Esophagus (tissue), 2 donors: ENCODE measurements around the gene TFDP2. TPM values are rescaled to one million over a fixed set of nuclear protein-coding genes. Genes with fewer than 3 reads are reported as not detected.
A peak's percentile ranks its signal among the peaks of the same experiment; 100 is the strongest.

Experiments used
- H3K27ac ChIP-seq, 2 donors: one replicate each; pipeline ENCODE4 v1.5.1; 2013; ENCODE audit warnings: low read depth in 2 of 2, mild to moderate bottlenecking in 2 of 2, inconsistent platforms in 1 of 2, low read length in 1 of 2, moderate library complexity in 1 of 2
- H3K27me3 ChIP-seq, 2 donors: one replicate each; pipeline ENCODE4 v1.6.1; 2013; ENCODE audit warnings: low read length in 2 of 2, control low read depth in 1 of 2, mild to moderate bottlenecking in 1 of 2; ENCODE audit not compliant: insufficient read depth in 2 of 2, control insufficient read depth in 1 of 2
- H3K36me3 ChIP-seq, 2 donors: one replicate each; pipeline ENCODE4 v1.6.1; 2013; ENCODE audit warnings: low read length in 1 of 2; ENCODE audit not compliant: control insufficient read depth in 2 of 2, insufficient read depth in 2 of 2
- H3K4me1 ChIP-seq, 2 donors: one replicate each; pipeline ENCODE4 v1.6.1; 2013; ENCODE audit warnings: low read length in 1 of 2; ENCODE audit not compliant: control insufficient read depth in 2 of 2, insufficient read depth in 2 of 2
- H3K4me3 ChIP-seq, 2 donors: one replicate each; pipeline ENCODE4 v1.5.1; 2013; ENCODE audit warnings: low read length in 2 of 2, mild to moderate bottlenecking in 2 of 2, low read depth in 1 of 2, moderate library complexity in 1 of 2
- H3K9me3 ChIP-seq, 2 donors: one replicate each; pipeline ENCODE4 v1.6.1; 2013; ENCODE audit warnings: mild to moderate bottlenecking in 2 of 2, low read depth in 1 of 2, low read length in 1 of 2, moderate library complexity in 1 of 2; ENCODE audit not compliant: control insufficient read depth in 2 of 2, insufficient read depth in 1 of 2
- WGBS, 2 donors: extraction: QIAGEN DNeasy Blood & Tissue Kit; methylation state at CpG; one replicate each; pipeline ENCODE4 v1.1.7; 2013; 5-methylcytosine and 5-hydroxymethylcytosine counted together
- polyA plus RNA-seq, 2 donors: library from polyadenylated mRNA; stranded (reverse); fragments of 200-250 nt; gene quantifications; one replicate each; pipeline ENCODE4 v1.2.3, GENCODE V29; 2013
- donor health status: healthy with polysubstance abuse.
- donor health status: Bipolar disorder and iron deficiency.

Gene TFDP2
- polyA plus RNA-seq, 2 donors: 6.2 to 10.8 TPM

- H3K4me1 ChIP-seq: peaks cover 0 to 3% of the 10 kb centered on the region in 2 donors
- no peak overlapping the region for H3K27ac ChIP-seq
- no peaks in the 10 kb centered on the region for H3K9me3 ChIP-seq
- H3K36me3 ChIP-seq: no peaks in the 10 kb centered on the region
- H3K27me3 ChIP-seq: no peaks in the 10 kb centered on the region
- H3K4me3 ChIP-seq: no peak overlapping the region
- 54 to 70% methylated on average over 8 of the region's 8 CpGs for WGBS, 2 donors
Measured at GRCh38 chr3:141941093-141941492, 208.3 kb downstream of the TFDP2 start.

- H3K36me3 ChIP-seq: no peaks in the 10 kb centered on the region
- H3K27me3 ChIP-seq: no peaks in the 10 kb centered on the region
- no peak overlapping the region for H3K4me3 ChIP-seq
- 31 to 38% methylated on average over 12 of the region's 12 CpGs for WGBS, 2 donors
- H3K4me1 ChIP-seq: peaks cover 0 to 3% of the 10 kb centered on the region in 2 donors
- H3K9me3 ChIP-seq: no peaks in the 10 kb centered on the region
- peak overlapping the region; percentile 58 to 65 for H3K27ac ChIP-seq
Measured at GRCh38 chr3:141940194-141940776, 209.1 kb downstream of the TFDP2 start.

DNA sequence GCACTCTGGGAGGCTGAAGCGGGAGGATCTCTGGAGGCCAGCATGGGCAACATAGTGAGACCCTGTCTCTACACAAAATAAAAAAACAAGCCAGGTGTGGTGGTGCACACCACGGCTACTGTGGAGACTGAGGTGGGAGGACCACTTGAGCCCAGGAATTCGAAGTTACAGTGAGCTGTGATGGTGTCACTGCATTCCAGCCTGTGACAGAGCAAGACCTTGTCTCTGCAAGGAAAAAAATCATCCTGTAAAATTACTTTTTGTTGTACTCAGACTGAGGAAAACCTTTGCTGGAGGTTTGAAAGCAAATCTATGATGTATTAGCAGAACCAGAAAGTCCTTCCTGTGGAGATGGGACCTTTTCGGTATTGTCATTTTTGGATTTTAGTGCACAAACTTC, 209.6 kb downstream of the TFDP2 start:
- peak overlapping the region; percentile 58 to 81 for H3K27ac ChIP-seq

GRCh38 chr3:141938011-141938500, 211.3 kb downstream of the TFDP2 start:
- peak overlapping the region in 1 of 2 donors; percentile 16 for H3K4me3 ChIP-seq
- no peaks in the 10 kb centered on the region for H3K36me3 ChIP-seq
- peaks cover 0 to 3% of the 10 kb centered on the region in 2 donors for H3K4me1 ChIP-seq
- WGBS, 2 donors: 63 to 65% methylated on average over 20 of the region's 20 CpGs
- H3K9me3 ChIP-seq: no peaks in the 10 kb centered on the region
- H3K27me3 ChIP-seq: no peaks in the 10 kb centered on the region
- peak overlapping the region; percentile 76 to 90 for H3K27ac ChIP-seq

More for the DNA sequence above, 209.6 kb downstream of the TFDP2 start:
- Histone ChIP-seq H3K36me3 (no peaks in the 10 kb centered on the region), H3K27me3 (no peaks in the 10 kb centered on the region), H3K4me1 (peaks cover 0 to 3% of the 10 kb centered on the region in 2 donors), H3K9me3 (no peaks in the 10 kb centered on the region), H3K4me3 (no peak overlapping the region)
- 67 to 71% methylated on average over 4 of the region's 4 CpGs for WGBS, 2 donors

- no peaks in the 10 kb centered on the region for H3K4me1 ChIP-seq
Measured at GRCh38 chr3:141934354-141934753, 215.0 kb downstream of the TFDP2 start.

GRCh38 chr3:141933421-141934300, 215.7 kb downstream of the TFDP2 start:
- H3K36me3 ChIP-seq: peaks cover 0 to 3% of the 10 kb centered on the region in 2 donors
- no peaks in the 10 kb centered on the region for H3K27me3 ChIP-seq
- no peak overlapping the region for H3K27ac ChIP-seq
- WGBS, 2 donors: 69 to 73% methylated on average over 16 of the region's 16 CpGs
- H3K9me3 ChIP-seq: no peaks in the 10 kb centered on the region
- H3K4me3 ChIP-seq: no peak overlapping the region
- H3K4me1 ChIP-seq: no peaks in the 10 kb centered on the region

More at GRCh38 chr3:141934354-141934753, 215.0 kb downstream of the TFDP2 start:
- no peak overlapping the region for H3K4me3 ChIP-seq
- 75 to 82% methylated on average over 4 of the region's 4 CpGs for WGBS, 2 donors
- no peaks in the 10 kb centered on the region for H3K27me3 ChIP-seq
- H3K9me3 ChIP-seq: no peaks in the 10 kb centered on the region
- H3K36me3 ChIP-seq: no peaks in the 10 kb centered on the region
- no peak overlapping the region for H3K27ac ChIP-seq

GRCh38 chr3:141930801-141931200, 218.5 kb downstream of the TFDP2 start:
- Histone ChIP-seq H3K27ac (no peak overlapping the region), H3K27me3 (no peaks in the 10 kb centered on the region), H3K4me3 (no peak overlapping the region), H3K36me3 (peaks cover under 1 to 10% of the 10 kb centered on the region in 2 donors), H3K4me1 (no peaks in the 10 kb centered on the region), H3K9me3 (no peaks in the 10 kb centered on the region)
- WGBS, 2 donors: 85 to 96% methylated on average over 4 of the region's 4 CpGs

- Histone ChIP-seq H3K9me3 (no peaks in the 10 kb centered on the region), H3K27me3 (no peaks in the 10 kb centered on the region), H3K27ac (no peak overlapping the region), H3K36me3 (peaks cover 2 to 10% of the 10 kb centered on the region in 2 donors), H3K4me3 (no peak overlapping the region), H3K4me1 (no peaks in the 10 kb centered on the region)
- 86 to 91% methylated on average over 7 of the region's 7 CpGs for WGBS, 2 donors
Measured at GRCh38 chr3:141929341-141929995, 219.9 kb downstream of the TFDP2 start.

DNA sequence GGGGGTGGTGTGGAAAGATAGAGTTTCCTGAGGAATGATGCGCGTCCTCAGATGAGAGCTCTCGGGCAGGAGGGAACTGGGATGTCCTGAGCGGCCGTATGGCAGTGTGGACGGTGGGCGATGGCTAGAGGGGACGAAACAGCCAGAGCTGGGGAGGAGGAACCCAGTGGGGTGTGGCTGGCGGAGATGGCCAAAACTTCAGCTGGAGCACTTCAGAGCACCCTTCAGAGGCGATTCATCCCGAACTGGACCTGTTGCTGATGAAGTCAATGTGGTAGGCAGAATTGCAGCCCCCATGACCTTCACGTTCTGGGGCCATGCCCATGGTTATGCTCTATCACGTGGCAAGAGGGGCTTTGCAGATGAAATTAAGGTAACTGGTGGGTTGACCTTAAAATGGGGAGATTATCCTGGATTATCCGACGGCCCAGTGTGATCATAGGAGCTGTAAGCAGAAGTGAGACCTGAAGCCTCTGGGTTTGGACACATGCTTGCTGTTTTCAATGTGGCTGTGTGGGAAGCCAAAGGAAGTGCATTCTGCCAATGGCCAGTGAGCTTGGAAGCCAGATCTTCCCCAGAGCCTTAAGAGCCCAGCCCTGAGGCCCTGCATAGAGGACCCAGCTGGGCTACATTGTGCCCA, 220.6 kb downstream of the TFDP2 start:
- H3K27me3 ChIP-seq: no peaks in the 10 kb centered on the region
- WGBS, 2 donors: 88 to 92% methylated on average over 15 of the region's 15 CpGs
- H3K36me3 ChIP-seq: peaks cover 2 to 10% of the 10 kb centered on the region in 2 donors
- no peaks in the 10 kb centered on the region for H3K4me1 ChIP-seq
- H3K27ac ChIP-seq: no peak overlapping the region
- H3K4me3 ChIP-seq: no peak overlapping the region
- H3K9me3 ChIP-seq: no peaks in the 10 kb centered on the region
